CD4-positive, alpha-beta T cell treated with Interleukin-17A for 4 hours (primary cell): ENCODE measurements around the gene SMURF1.
"Not testable (repeated sequence)": the region's sequence is repeated elsewhere in the genome, so short reads cannot be mapped to it uniquely, and the experiment has no call there.

Source experiments
- DNase-seq: peaks from one replicate; pipeline ENCODE4 v3.0.0-alpha.2; 2020; ENCODE audit warnings: mixed read lengths

SMURF1 gene

GRCh38 chr7:99046722-99047121 lies 97.2 kb downstream of the SMURF1 start:
- DNase-seq: no peak

GRCh38 chr7:99046262-99046661 lies 97.6 kb downstream of the SMURF1 start:
- DNase-seq: not testable (repeated sequence)

GRCh38 chr7:99044858-99045257 lies 99.0 kb downstream of the SMURF1 start:
- DNase-seq: not testable (repeated sequence)

- no peak for DNase-seq
Measured at GRCh38 chr7:99042957-99043356, 101.0 kb downstream of the SMURF1 start.

- no peak for DNase-seq
Measured at GRCh38 chr7:99041526-99041925, 102.4 kb downstream of the SMURF1 start.

GRCh38 chr7:99040104-99040958 lies 103.6 kb downstream of the SMURF1 start:
- peak; percentile 77 for DNase-seq

GRCh38 chr7:99039384-99039891 lies 104.5 kb downstream of the SMURF1 start:
- no peak for DNase-seq

- DNase-seq: no peak
Measured at GRCh38 chr7:99038086-99038855, 105.6 kb downstream of the SMURF1 start.

GRCh38 chr7:99037327-99037940 lies 106.5 kb downstream of the SMURF1 start:
- no peak for DNase-seq

GRCh38 chr7:99036546-99037111 lies 107.3 kb downstream of the SMURF1 start:
- DNase-seq: no peak

GRCh38 chr7:99035723-99036545 lies 108.0 kb downstream of the SMURF1 start:
- no peak for DNase-seq

GRCh38 chr7:99034932-99035722 lies 108.8 kb downstream of the SMURF1 start:
- no peak for DNase-seq

- no peak for DNase-seq
Measured at GRCh38 chr7:99033765-99034164, 110.1 kb downstream of the SMURF1 start.

GRCh38 chr7:99032928-99033327 lies 111.0 kb downstream of the SMURF1 start:
- DNase-seq: no peak

GRCh38 chr7:99031496-99031895 lies 112.4 kb downstream of the SMURF1 start:
- DNase-seq: no peak

GRCh38 chr7:99030951-99031350 lies 113.0 kb downstream of the SMURF1 start:
- DNase-seq: no peak

GRCh38 chr7:99030457-99030856 lies 113.5 kb downstream of the SMURF1 start:
- no peak for DNase-seq

GRCh38 chr7:99029466-99030435 lies 114.2 kb downstream of the SMURF1 start:
- no peak for DNase-seq

GRCh38 chr7:99028261-99028973 lies 115.5 kb downstream of the SMURF1 start:
- no peak for DNase-seq
